Ishikawa (cell line): ENCODE results near the gene SERINC5.

Source experiments
- CEBPB ChIP-seq: IDR thresholded peaks from 2 replicates; pipeline ENCODE4 v1.6.1; 2012
- CREB1 ChIP-seq: IDR thresholded peaks from 2 replicates; pipeline ENCODE4 v1.6.1; 2012; ENCODE audit warnings: low read depth
- EGR1 ChIP-seq: IDR thresholded peaks from 2 replicates; pipeline ENCODE4 v1.6.1; 2012
- EP300 ChIP-seq: IDR thresholded peaks from 2 replicates; pipeline ENCODE4 v1.6.1; 2012; ENCODE audit warnings: borderline replicate concordance
- FOXM1 ChIP-seq: IDR thresholded peaks from 2 replicates; pipeline ENCODE4 v1.6.1; 2012; ENCODE audit warnings: low read depth, borderline replicate concordance
- NFIC ChIP-seq: IDR thresholded peaks from 2 replicates; pipeline ENCODE4 v1.6.1; 2012
- RAD21 ChIP-seq: IDR thresholded peaks from 2 replicates; pipeline ENCODE4 v1.6.1; 2012; ENCODE audit warnings: low read depth
- TAF1 ChIP-seq: IDR thresholded peaks from 2 replicates; pipeline ENCODE4 v1.6.1; 2012; ENCODE audit warnings: low read depth, mild to moderate bottlenecking
- TCF12 ChIP-seq: IDR thresholded peaks from 2 replicates; pipeline ENCODE4 v1.6.1; 2012; ENCODE audit warnings: low read depth
- TEAD4 ChIP-seq: IDR thresholded peaks from 2 replicates; pipeline ENCODE4 v1.6.1; 2012
- YY1 ChIP-seq: IDR thresholded peaks from 2 replicates; pipeline ENCODE4 v1.6.1; 2012; ENCODE audit warnings: low read depth
- ZBTB7A ChIP-seq: IDR thresholded peaks from 2 replicates; pipeline ENCODE4 v1.6.1; 2012; ENCODE audit warnings: low read depth
- TF ChIP-seq, protein P1 (sequence below): IDR thresholded peaks from 2 replicates; pipeline ENCODE4 v1.6.1; 2012
- TF ChIP-seq, protein P2 (sequence below): IDR thresholded peaks from 2 replicates; pipeline ENCODE4 v1.6.1; 2012; ENCODE audit warnings: low read depth, mild to moderate bottlenecking
- TF ChIP-seq, protein P3 (sequence below): IDR thresholded peaks from 2 replicates; pipeline ENCODE4 v1.6.1; 2012

Gene SERINC5

GRCh38 chr5:80106916-80107315 lies 148.9 kb downstream of the SERINC5 start:
- TF ChIP-seq CEBPB (no peak), EP300 (no peak)

GRCh38 chr5:80105698-80106439 lies 150.0 kb downstream of the SERINC5 start:
- TF ChIP-seq NFIC (no peak), RAD21 (no peak), TCF12 (no peak), CREB1 (no peak), TAF1 (no peak), EP300 (no peak), FOXM1 (no peak), ZBTB7A (no peak), TEAD4 (no peak), CEBPB (no peak), EGR1 (no peak), YY1 (no peak)
- TF ChIP-seq, protein P1, sequence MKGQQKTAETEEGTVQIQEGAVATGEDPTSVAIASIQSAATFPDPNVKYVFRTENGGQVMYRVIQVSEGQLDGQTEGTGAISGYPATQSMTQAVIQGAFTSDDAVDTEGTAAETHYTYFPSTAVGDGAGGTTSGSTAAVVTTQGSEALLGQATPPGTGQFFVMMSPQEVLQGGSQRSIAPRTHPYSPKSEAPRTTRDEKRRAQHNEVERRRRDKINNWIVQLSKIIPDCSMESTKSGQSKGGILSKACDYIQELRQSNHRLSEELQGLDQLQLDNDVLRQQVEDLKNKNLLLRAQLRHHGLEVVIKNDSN, result no peak
- TF ChIP-seq, protein P2, sequence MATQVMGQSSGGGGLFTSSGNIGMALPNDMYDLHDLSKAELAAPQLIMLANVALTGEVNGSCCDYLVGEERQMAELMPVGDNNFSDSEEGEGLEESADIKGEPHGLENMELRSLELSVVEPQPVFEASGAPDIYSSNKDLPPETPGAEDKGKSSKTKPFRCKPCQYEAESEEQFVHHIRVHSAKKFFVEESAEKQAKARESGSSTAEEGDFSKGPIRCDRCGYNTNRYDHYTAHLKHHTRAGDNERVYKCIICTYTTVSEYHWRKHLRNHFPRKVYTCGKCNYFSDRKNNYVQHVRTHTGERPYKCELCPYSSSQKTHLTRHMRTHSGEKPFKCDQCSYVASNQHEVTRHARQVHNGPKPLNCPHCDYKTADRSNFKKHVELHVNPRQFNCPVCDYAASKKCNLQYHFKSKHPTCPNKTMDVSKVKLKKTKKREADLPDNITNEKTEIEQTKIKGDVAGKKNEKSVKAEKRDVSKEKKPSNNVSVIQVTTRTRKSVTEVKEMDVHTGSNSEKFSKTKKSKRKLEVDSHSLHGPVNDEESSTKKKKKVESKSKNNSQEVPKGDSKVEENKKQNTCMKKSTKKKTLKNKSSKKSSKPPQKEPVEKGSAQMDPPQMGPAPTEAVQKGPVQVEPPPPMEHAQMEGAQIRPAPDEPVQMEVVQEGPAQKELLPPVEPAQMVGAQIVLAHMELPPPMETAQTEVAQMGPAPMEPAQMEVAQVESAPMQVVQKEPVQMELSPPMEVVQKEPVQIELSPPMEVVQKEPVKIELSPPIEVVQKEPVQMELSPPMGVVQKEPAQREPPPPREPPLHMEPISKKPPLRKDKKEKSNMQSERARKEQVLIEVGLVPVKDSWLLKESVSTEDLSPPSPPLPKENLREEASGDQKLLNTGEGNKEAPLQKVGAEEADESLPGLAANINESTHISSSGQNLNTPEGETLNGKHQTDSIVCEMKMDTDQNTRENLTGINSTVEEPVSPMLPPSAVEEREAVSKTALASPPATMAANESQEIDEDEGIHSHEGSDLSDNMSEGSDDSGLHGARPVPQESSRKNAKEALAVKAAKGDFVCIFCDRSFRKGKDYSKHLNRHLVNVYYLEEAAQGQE, result no peak
- TF ChIP-seq, protein P3, sequence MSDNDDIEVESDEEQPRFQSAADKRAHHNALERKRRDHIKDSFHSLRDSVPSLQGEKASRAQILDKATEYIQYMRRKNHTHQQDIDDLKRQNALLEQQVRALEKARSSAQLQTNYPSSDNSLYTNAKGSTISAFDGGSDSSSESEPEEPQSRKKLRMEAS, result no peak

DNA sequence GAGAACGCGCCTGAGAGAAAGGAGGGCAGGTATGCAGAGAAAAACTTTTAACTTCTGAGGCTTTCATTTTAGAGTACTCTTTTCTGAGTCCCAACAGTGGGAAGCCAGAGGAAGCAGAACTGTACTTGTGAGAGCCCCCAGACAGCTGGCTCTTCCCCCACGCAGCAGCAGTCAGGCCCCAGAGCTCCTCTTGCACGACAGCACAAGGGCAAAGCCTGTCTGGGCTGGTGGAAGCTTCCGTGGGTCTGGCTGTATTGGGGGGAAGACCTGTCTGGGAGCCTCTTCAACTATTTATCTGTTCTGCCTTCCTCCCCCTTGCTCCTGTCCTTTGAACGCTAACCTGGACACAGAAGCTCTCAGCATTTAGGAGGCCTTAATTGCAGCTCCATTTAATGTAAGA lies 152.5 kb downstream of the SERINC5 start:
- TF ChIP-seq TEAD4 (no peak), NFIC (no peak), EGR1 (no peak), TCF12 (no peak), EP300 (no peak), CREB1 (no peak), ZBTB7A (no peak), TAF1 (no peak), FOXM1 (no peak), YY1 (no peak)
- TF ChIP-seq, protein P2, result no peak
- TF ChIP-seq, protein P3, result no peak
- TF ChIP-seq, protein P1, result no peak

- TF ChIP-seq, protein P2, result no peak
- TF ChIP-seq EGR1, result no peak
- TF ChIP-seq ZBTB7A, result no peak
- TF ChIP-seq CREB1, result no peak
- no peak for TF ChIP-seq EP300
- no peak for TF ChIP-seq RAD21
- TF ChIP-seq TEAD4, result no peak
- no peak for TF ChIP-seq TCF12
- TF ChIP-seq CEBPB, result no peak
- TF ChIP-seq, protein P1, result no peak
- TF ChIP-seq YY1, result no peak
- no peak for TF ChIP-seq FOXM1
- TF ChIP-seq TAF1, result no peak
- TF ChIP-seq NFIC, result no peak
- TF ChIP-seq, protein P3, result no peak
These were observed 153.9 kb downstream of the SERINC5 start for GRCh38 chr5:80101993-80102392.
